Peyer's patch (tissue), 4 donors: ENCODE measurements around the gene NAB1. TPM values are rescaled to one million over a fixed set of nuclear protein-coding genes. Genes with fewer than 3 reads are reported as not detected.
"Not testable (repeated sequence)": the region's sequence is repeated elsewhere in the genome, so short reads cannot be mapped to it uniquely, and the experiment has no call there.

ENCODE experiments used
- DNase-seq, 3 donors: peaks; one replicate each; pipeline ENCODE4 v3.0.0-alpha.2; 2017 to 2019
- H3K27ac ChIP-seq, 4 donors: fragments of 200-600 bp; sonication (generic); one replicate each; pipeline ENCODE4 v1.5.1; 2016 to 2019
- H3K27me3 ChIP-seq, 2 donors: fragments of 200-600 bp; sonication (generic); one replicate each; pipeline ENCODE4 v1.5.1; 2019
- H3K36me3 ChIP-seq, 3 donors: fragments of 200-600 bp; sonication (generic); one replicate each; pipeline ENCODE4 v1.5.1; 2016 to 2019
- H3K4me1 ChIP-seq, 4 donors: fragments of 200-600 bp; sonication (generic); one replicate each; pipeline ENCODE4 v1.5.1; 2016 to 2019
- H3K4me3 ChIP-seq, 4 donors: fragments of 200-600 bp; sonication (generic); 1 replicate in 3 of 4; 2 replicates in 1 of 4; pipeline ENCODE4 v1.5.1; 2016 to 2019; ENCODE audit warnings: mild to moderate bottlenecking in 1 of 4
- H3K9me3 ChIP-seq, 4 donors: fragments of 200-600 bp; sonication (generic); one replicate each; pipeline ENCODE4 v1.5.1; 2016 to 2019; ENCODE audit warnings: mild to moderate bottlenecking in 1 of 4
- CTCF ChIP-seq, 6 experiments: fragments of 450-650 bp in 4 of 6; fragments of 200-600 bp in 2 of 6; sonication (generic) in 1 of 6; IDR thresholded peaks; one replicate each; pipeline ENCODE4 v1.5.1; 2017 to 2019; ENCODE audit warnings: antibody characterized with exemption in 6 of 6, mild to moderate bottlenecking in 3 of 6, moderate library complexity in 1 of 6
- POLR2A ChIP-seq, 2 donors: fragments of 450-650 bp; IDR thresholded peaks; one replicate each; pipeline ENCODE4 v1.5.1; 2017; ENCODE audit warnings: antibody characterized with exemption in 2 of 2, mild to moderate bottlenecking in 2 of 2, moderate library complexity in 2 of 2
- total RNA-seq, 4 donors: library from RNA; depleted of rRNA; stranded (reverse); fragments of >200 nt; gene quantifications; one replicate each; pipeline ENCODE4 v1.1.0, GENCODE V29; 2016

NAB1 gene
- total RNA-seq, 4 donors from 2014 or later, result 23.1 to 86.6 (median 31.3) TPM

- Histone ChIP-seq H3K4me3 (no peak overlapping the region), H3K36me3 (no peaks in the 10 kb centered on the region), H3K9me3 (no peaks in the 10 kb centered on the region), H3K27me3 (no peaks in the 10 kb centered on the region), H3K4me1 (no peaks in the 10 kb centered on the region), H3K27ac (no peak overlapping the region)
- DNase-seq, result no peak
- TF ChIP-seq POLR2A (IDR thresholded peaks at IDR 0.05), result no peak
- TF ChIP-seq CTCF (IDR thresholded peaks at IDR 0.05), result no peak
Measured at GRCh38 chr2:190697421-190697820, 48.5 kb downstream of the NAB1 start.

GRCh38 chr2:190698895-190699294, 50.0 kb downstream of the NAB1 start:
- no peaks in the 10 kb centered on the region for H3K27me3 ChIP-seq
- H3K4me3 ChIP-seq, result no peak overlapping the region
- no peaks in the 10 kb centered on the region for H3K9me3 ChIP-seq
- H3K36me3 ChIP-seq, result no peaks in the 10 kb centered on the region
- DNase-seq, result no peak
- H3K27ac ChIP-seq, result no peak overlapping the region
- TF ChIP-seq CTCF (IDR thresholded peaks at IDR 0.05), result no peak
- TF ChIP-seq POLR2A (IDR thresholded peaks at IDR 0.05), result no peak
- no peaks in the 10 kb centered on the region for H3K4me1 ChIP-seq

GRCh38 chr2:190701586-190701985, 52.7 kb downstream of the NAB1 start:
- H3K27me3 ChIP-seq, result no peaks in the 10 kb centered on the region
- TF ChIP-seq POLR2A (IDR thresholded peaks at IDR 0.05), result no peak
- DNase-seq, result no peak
- no peaks in the 10 kb centered on the region for H3K36me3 ChIP-seq
- no peak overlapping the region for H3K4me3 ChIP-seq
- no peaks in the 10 kb centered on the region for H3K9me3 ChIP-seq
- no peak overlapping the region for H3K27ac ChIP-seq
- no peaks in the 10 kb centered on the region for H3K4me1 ChIP-seq

- Histone ChIP-seq H3K4me3 (no peak overlapping the region), H3K27me3 (no peaks in the 10 kb centered on the region), H3K4me1 (no peaks in the 10 kb centered on the region), H3K36me3 (no peaks in the 10 kb centered on the region), H3K27ac (no peak overlapping the region), H3K9me3 (no peaks in the 10 kb centered on the region)
- TF ChIP-seq POLR2A (IDR thresholded peaks at IDR 0.05) (no peak), CTCF (IDR thresholded peaks at IDR 0.05) (no peak)
- DNase-seq, result no peak
Measured at GRCh38 chr2:190705280-190705679, 56.4 kb downstream of the NAB1 start.

GRCh38 chr2:190707726-190708125, 58.8 kb downstream of the NAB1 start:
- Histone ChIP-seq H3K4me1 (no peaks in the 10 kb centered on the region), H3K27ac (no peak overlapping the region), H3K4me3 (no peak overlapping the region), H3K36me3 (no peaks in the 10 kb centered on the region), H3K27me3 (no peaks in the 10 kb centered on the region), H3K9me3 (no peaks in the 10 kb centered on the region)
- TF ChIP-seq POLR2A (IDR thresholded peaks at IDR 0.05) (no peak), CTCF (IDR thresholded peaks at IDR 0.05) (no peak)
- DNase-seq, result no peak

- H3K4me3 ChIP-seq, H3K9me3 ChIP-seq, H3K27me3 ChIP-seq, H3K4me1 ChIP-seq, H3K36me3 ChIP-seq, H3K27ac ChIP-seq, DNase-seq: not testable (repeated sequence)
Measured at GRCh38 chr2:190708650-190709049, 59.8 kb downstream of the NAB1 start.

GRCh38 chr2:190711069-190711468, 62.2 kb downstream of the NAB1 start:
- no peaks in the 10 kb centered on the region for H3K36me3 ChIP-seq
- H3K4me3 ChIP-seq, result no peak overlapping the region
- no peaks in the 10 kb centered on the region for H3K9me3 ChIP-seq
- no peak for DNase-seq
- no peaks in the 10 kb centered on the region for H3K27me3 ChIP-seq
- TF ChIP-seq POLR2A (IDR thresholded peaks at IDR 0.05) (no peak), CTCF (IDR thresholded peaks at IDR 0.05) (no peak)
- H3K27ac ChIP-seq, result no peak overlapping the region
- no peaks in the 10 kb centered on the region for H3K4me1 ChIP-seq
